K562 (cell line): Measurements from ENCODE around the gene ACTL8. TPM values are rescaled to one million over a fixed set of nuclear protein-coding genes. Genes with fewer than 3 reads are reported as not detected.

Experiments used
- ATAC-seq: fragments of 200-7000 bp; cut with Tn5 transposase; 3 replicates; pipeline ENCODE4 v1.9.1; 2020; ENCODE audit warnings: moderate library complexity
- BruUV-seq: library from RNA; stranded (reverse); fragments of 400-500 nt; replicated peaks from 2 replicates; lab custom pipeline; 2021; lab: Mats Ljungman, UMichigan
- CTCF ChIA-PET: fragments of 300-600 bp; formaldehyde crosslinking; extraction: SDS; loops from one replicate; lab custom pipeline; 2021; ENCODE audit warnings: low intra/inter-chr PET ratio; lab: Yijun Ruan, JAX
- POLR2A ChIA-PET: fragments of 300-600, 350-650 bp; sonication (Branson Sonifier 250); formaldehyde crosslinking; extraction: SDS; loops from one replicate; lab custom pipeline; 2021; ENCODE audit warnings: antibody characterized with exemption, inconsistent platforms; lab: Yijun Ruan, JAX
- DNase-seq, 4 experiments: peaks; one replicate each; pipeline versions ENCODE4 v3.0.0 to v3.0.0-alpha.2; 2011 to 2018; ENCODE audit warnings: low spot score in 3 of 4, mixed read lengths in 3 of 4; ENCODE audit errors: extremely low read depth in 1 of 4
- FAIRE-seq: peaks from 2 replicates; lab custom pipeline; 2011; peaks lifted over from hg19 to GRCh38; lab: Jason Lieb, UNC
- H2AFZ ChIP-seq: 2 replicates; pipeline ENCODE4 v1.6.0; 2011; ENCODE audit warnings: low read depth, low read length, control low read depth, inconsistent platforms
- H3K27ac ChIP-seq: fragments of 200-600 bp; 3 replicates; pipeline ENCODE4 v1.8.0; 2011; ENCODE audit warnings: low read depth, mild to moderate bottlenecking, control low read depth, inconsistent platforms, low read length, moderate library complexity, mixed read lengths; ENCODE audit errors: extremely low read depth
- H3K27me3 ChIP-seq, 2 experiments: fragments of 300-600 bp in 1 of 2; 2 replicates in 1 of 2; 3 replicates in 1 of 2; pipeline versions ENCODE4 v1.6.0 to v1.8.0; 2011; ENCODE audit warnings: inconsistent platforms in 2 of 2, low read length in 2 of 2, mild to moderate bottlenecking in 1 of 2, mixed read lengths in 1 of 2, moderate library complexity in 1 of 2; ENCODE audit not compliant: control insufficient read depth in 2 of 2, insufficient read depth in 2 of 2
- H3K36me3 ChIP-seq: fragments of 300-600 bp; 3 replicates; pipeline ENCODE4 v1.8.0; 2011; ENCODE audit warnings: mild to moderate bottlenecking, low read length, inconsistent platforms; ENCODE audit not compliant: control insufficient read depth, insufficient read depth
- H3K4me1 ChIP-seq, 2 experiments: fragments of 200-600 bp in 1 of 2; replicated peaks in 1 of 2; 2 replicates in 1 of 2; 3 replicates in 1 of 2; pipeline versions ENCODE4 v1.5.1 to v1.8.0; 2011; ENCODE audit warnings: inconsistent platforms in 2 of 2, low read length in 2 of 2, mild to moderate bottlenecking in 1 of 2, mixed read lengths in 1 of 2, moderate library complexity in 1 of 2; ENCODE audit not compliant: control insufficient read depth in 2 of 2, insufficient read depth in 2 of 2
- H3K4me2 ChIP-seq: 2 replicates; pipeline ENCODE4 v1.6.1; 2011; ENCODE audit warnings: low read length, control low read depth, inconsistent platforms, mixed read lengths; ENCODE audit not compliant: insufficient read depth
- H3K4me3 ChIP-seq: fragments of 200-600 bp; sonication (generic), shearing (Covaris generic); 2 replicates; pipeline ENCODE4 v1.5.1; 2016; ENCODE audit warnings: control low read depth, inconsistent platforms
- H3K79me2 ChIP-seq: fragments of 200-600 bp; 3 replicates; pipeline ENCODE4 v1.8.0; 2011; ENCODE audit warnings: low read length, inconsistent platforms; ENCODE audit not compliant: control insufficient read depth, insufficient read depth
- H3K9ac ChIP-seq, 2 experiments: 2 replicates each; pipeline versions ENCODE4 v1.6.0 to v1.6.1; 2011; ENCODE audit warnings: low read depth in 2 of 2, low read length in 2 of 2, control low read depth in 1 of 2, inconsistent platforms in 1 of 2, mild to moderate bottlenecking in 1 of 2, mixed read lengths in 1 of 2; ENCODE audit not compliant: insufficient read depth in 1 of 2
- H3K9me1 ChIP-seq: one replicate; pipeline ENCODE4 v1.6.0; 2011; ENCODE audit warnings: inconsistent platforms, mild to moderate bottlenecking, low read length, moderate library complexity; ENCODE audit not compliant: control insufficient read depth, insufficient read depth
- H3K9me3 ChIP-seq: replicated peaks from 2 replicates; pipeline ENCODE4 v1.5.1; 2011; ENCODE audit warnings: low read depth, low read length, inconsistent platforms; ENCODE audit not compliant: control insufficient read depth, insufficient read depth
- H4K20me1 ChIP-seq: replicated peaks from 2 replicates; pipeline ENCODE4 v1.6.1; 2011; ENCODE audit warnings: low read length, inconsistent platforms, mixed read lengths; ENCODE audit not compliant: control insufficient read depth, insufficient read depth
- MEIS2 ChIP-seq: fragments of 450-650 bp; IDR thresholded peaks from 2 replicates; pipeline ENCODE4 v1.6.1; 2014; ENCODE audit warnings: mild to moderate bottlenecking; ENCODE audit not compliant: partially characterized antibody
- WGBS: fragments of 100-300 bp; shearing (Covaris generic); methylation state at CpG from one replicate; pipeline ENCODE4 v1.1.6; 2016; ENCODE audit warnings: low coverage, mixed read lengths; ENCODE audit not compliant: insufficient coverage; ENCODE audit errors: missing lambda C conversion rate; 5-methylcytosine and 5-hydroxymethylcytosine counted together
- in situ Hi-C: fragments of 300-500 bp; cut with MboI; formaldehyde crosslinking; loops from 4 replicates; pipeline ENCODE4 v1.15.0; 2018; ENCODE audit warnings: inconsistent platforms, mixed read lengths
- intact Hi-C: fragments of 100-400 bp; cut with micrococcal nuclease; formaldehyde crosslinking; loops from 2 replicates; pipeline ENCODE4 v1.14.2; 2022
- polyA plus RNA-seq, 8 experiments: library from polyadenylated mRNA; depleted of rRNA in 4 of 8; stranded (reverse) in 5 of 8; unstranded in 3 of 8; fragments of >200 nt; fragmentation: Nextera tagmentation in 2 of 8; fragmentation: Illumina TruSeq in 1 of 8; extraction: Ambion mirVana in 2 of 8; extraction: Trizol in 1 of 8; gene quantifications; 2 replicates each; pipeline versions ENCODE4 v1.2.1 to v1.2.3, GENCODE V29; 2011 to 2014; ENCODE audit warnings: inconsistent platforms in 1 of 8, missing spikeins in 1 of 8
- total RNA-seq, 7 experiments: library from RNA; depleted of rRNA in 6 of 7; stranded (reverse); fragments of >200 nt in 6 of 7; fragmentation: Illumina TruSeq in 2 of 7; extraction: Trizol in 2 of 7; gene quantifications; 2 replicates each; pipeline versions ENCODE4 v1.2.1 to v1.2.3, GENCODE V29; 2011 to 2021; ENCODE audit warnings: low replicate concordance in 1 of 7
- TF ChIP-seq, protein P1 (sequence below): sonication (generic); formaldehyde crosslinking; IDR thresholded peaks from 2 replicates; pipeline ENCODE4 v1.8.0; 2023; ENCODE audit warnings: missing genetic modification reagents, mild to moderate bottlenecking, borderline replicate concordance
- TF ChIP-seq, protein P2 (sequence below): sonication (generic); IDR thresholded peaks from 2 replicates; pipeline ENCODE4 v1.6.1; 2016

ACTL8 gene
- total and polyA plus RNA-seq, 9 of the 15 experiments (the other 6 are each of a cell fraction or from before 2014, with no cell fraction given) = 0.30 to 3.3 (median 1.6) TPM

DNA sequence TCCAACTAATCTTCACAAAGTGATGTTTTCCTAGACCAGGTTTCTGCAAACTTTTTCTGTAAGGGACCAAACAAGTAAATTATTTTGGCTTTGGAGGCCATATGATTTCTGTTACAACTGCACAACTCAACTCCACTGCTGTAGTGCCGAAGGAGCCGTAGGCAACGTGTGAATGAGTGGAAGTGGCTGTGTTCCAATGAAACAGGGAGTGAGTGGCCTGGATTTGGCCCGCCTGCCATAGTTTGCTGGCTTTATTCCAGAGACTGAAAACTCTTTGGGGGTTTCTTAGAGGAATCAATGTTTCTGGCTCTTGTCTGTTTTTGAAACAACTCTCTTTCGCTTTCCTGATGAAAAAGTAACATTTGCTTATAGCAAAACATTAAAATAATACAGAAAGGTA, 12.6 kb upstream of the ACTL8 start (continued):
- TF ChIP-seq, protein P1, sequence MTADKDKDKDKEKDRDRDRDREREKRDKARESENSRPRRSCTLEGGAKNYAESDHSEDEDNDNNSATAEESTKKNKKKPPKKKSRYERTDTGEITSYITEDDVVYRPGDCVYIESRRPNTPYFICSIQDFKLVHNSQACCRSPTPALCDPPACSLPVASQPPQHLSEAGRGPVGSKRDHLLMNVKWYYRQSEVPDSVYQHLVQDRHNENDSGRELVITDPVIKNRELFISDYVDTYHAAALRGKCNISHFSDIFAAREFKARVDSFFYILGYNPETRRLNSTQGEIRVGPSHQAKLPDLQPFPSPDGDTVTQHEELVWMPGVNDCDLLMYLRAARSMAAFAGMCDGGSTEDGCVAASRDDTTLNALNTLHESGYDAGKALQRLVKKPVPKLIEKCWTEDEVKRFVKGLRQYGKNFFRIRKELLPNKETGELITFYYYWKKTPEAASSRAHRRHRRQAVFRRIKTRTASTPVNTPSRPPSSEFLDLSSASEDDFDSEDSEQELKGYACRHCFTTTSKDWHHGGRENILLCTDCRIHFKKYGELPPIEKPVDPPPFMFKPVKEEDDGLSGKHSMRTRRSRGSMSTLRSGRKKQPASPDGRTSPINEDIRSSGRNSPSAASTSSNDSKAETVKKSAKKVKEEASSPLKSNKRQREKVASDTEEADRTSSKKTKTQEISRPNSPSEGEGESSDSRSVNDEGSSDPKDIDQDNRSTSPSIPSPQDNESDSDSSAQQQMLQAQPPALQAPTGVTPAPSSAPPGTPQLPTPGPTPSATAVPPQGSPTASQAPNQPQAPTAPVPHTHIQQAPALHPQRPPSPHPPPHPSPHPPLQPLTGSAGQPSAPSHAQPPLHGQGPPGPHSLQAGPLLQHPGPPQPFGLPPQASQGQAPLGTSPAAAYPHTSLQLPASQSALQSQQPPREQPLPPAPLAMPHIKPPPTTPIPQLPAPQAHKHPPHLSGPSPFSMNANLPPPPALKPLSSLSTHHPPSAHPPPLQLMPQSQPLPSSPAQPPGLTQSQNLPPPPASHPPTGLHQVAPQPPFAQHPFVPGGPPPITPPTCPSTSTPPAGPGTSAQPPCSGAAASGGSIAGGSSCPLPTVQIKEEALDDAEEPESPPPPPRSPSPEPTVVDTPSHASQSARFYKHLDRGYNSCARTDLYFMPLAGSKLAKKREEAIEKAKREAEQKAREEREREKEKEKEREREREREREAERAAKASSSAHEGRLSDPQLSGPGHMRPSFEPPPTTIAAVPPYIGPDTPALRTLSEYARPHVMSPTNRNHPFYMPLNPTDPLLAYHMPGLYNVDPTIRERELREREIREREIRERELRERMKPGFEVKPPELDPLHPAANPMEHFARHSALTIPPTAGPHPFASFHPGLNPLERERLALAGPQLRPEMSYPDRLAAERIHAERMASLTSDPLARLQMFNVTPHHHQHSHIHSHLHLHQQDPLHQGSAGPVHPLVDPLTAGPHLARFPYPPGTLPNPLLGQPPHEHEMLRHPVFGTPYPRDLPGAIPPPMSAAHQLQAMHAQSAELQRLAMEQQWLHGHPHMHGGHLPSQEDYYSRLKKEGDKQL = no peak

DNA sequence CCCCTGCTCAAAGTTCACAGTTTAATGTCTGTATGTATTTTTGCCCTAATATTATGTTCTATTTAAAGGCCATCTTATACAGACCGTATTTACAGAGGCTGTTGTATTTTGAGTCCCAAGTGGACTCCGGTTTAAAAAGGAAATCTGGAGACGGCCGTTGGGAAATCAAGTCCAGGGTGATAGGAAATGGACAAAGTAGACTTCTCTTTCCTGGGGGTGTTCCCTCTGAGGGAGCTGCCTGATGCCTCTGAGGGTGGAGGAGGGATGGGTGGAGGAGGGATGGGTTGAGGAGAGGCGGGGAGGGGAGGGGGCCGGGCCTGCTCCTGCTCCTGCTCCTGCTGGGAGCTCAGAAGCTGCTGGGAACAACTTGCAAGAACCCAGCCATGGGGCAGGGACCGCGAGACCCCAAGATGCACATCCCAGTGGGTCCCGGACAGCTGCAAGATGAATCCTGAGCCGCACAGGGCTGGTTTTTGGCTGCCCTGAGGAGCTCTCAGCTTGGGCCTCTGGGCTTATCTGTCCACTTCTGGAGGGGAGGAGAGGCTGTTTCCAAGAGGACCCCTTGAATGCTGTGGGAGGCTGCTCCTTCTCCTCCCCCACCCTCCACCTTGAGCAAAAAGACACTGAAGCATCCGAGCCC, 12.0 kb upstream of the ACTL8 start:
- BruUV-seq = no TSS peak
- no peak overlapping the region for H3K27ac ChIP-seq

More for the DNA sequence above, 12.0 kb upstream of the ACTL8 start:
- Histone ChIP-seq H3K36me3 (no peaks in the 10 kb centered on the region), H3K27me3 (peaks cover 3 to 33% of the 10 kb centered on the region in 2 experiments; a peak in 4 of 5 replicates), H3K4me1 (no peaks in the 10 kb centered on the region), H4K20me1 (no peaks in the 10 kb centered on the region), H2AFZ (no peak overlapping the region), H3K4me3 (no peak overlapping the region), H3K9me3 (no peaks in the 10 kb centered on the region), H3K4me2 (no peak overlapping the region), H3K79me2 (no peaks in the 10 kb centered on the region), H3K9ac (no peak overlapping the region), H3K9me1 (no peaks in the 10 kb centered on the region)
- intact Hi-C loops (loop anchor here (10.0 kb wide), 1 partner anchor 248 kb away; no protein-coding TSS in a partner anchor), in situ Hi-C loops (no loop called here)
- 0% methylated on average over 6 of the region's 11 CpGs for WGBS
- FAIRE-seq (no peak), ATAC-seq (no peak), DNase-seq (no peak)
- ChIA-PET POLR2A (no interaction called here), CTCF (no interaction called here)
- TF ChIP-seq, protein P2, sequence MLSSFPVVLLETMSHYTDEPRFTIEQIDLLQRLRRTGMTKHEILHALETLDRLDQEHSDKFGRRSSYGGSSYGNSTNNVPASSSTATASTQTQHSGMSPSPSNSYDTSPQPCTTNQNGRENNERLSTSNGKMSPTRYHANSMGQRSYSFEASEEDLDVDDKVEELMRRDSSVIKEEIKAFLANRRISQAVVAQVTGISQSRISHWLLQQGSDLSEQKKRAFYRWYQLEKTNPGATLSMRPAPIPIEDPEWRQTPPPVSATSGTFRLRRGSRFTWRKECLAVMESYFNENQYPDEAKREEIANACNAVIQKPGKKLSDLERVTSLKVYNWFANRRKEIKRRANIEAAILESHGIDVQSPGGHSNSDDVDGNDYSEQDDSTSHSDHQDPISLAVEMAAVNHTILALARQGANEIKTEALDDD = no peak
- TF ChIP-seq MEIS2 = no peak
